Tibial nerve (tissue), 4 donors: ENCODE results near the gene SLC28A3.

ENCODE experiments used
- CTCF ChIP-seq, 5 experiments: fragments of 200-600 bp in 3 of 5; fragments of 450-650 bp in 2 of 5; sonication (generic) in 3 of 5; IDR thresholded peaks; one replicate each; pipeline ENCODE4 v1.5.1; 2016 to 2019; ENCODE audit warnings: antibody characterized with exemption in 5 of 5, mild to moderate bottlenecking in 3 of 5, moderate library complexity in 2 of 5
- EP300 ChIP-seq, 2 donors: sonication (generic); formaldehyde crosslinking; IDR thresholded peaks; one replicate each; pipeline ENCODE4 v1.6.1; 2017; ENCODE audit warnings: antibody characterized with exemption in 2 of 2, mild to moderate bottlenecking in 1 of 2

- TF ChIP-seq EP300 (IDR thresholded peaks at IDR 0.05): no peak
- no peak for TF ChIP-seq CTCF (IDR thresholded peaks at IDR 0.05)
Measured at GRCh38 chr9:84354035-84354434, 13.5 kb upstream of the SLC28A3 start.
